GM12875 (cell line): ENCODE measurements around the gene PDIA3.
"Not testable (repeated sequence)": the region's sequence is repeated elsewhere in the genome, so short reads cannot be mapped to it uniquely, and the experiment has no call there.

Experiments used
- H3K4me3 ChIP-seq: one replicate; pipeline ENCODE4 v1.5.1; 2011; ENCODE audit warnings: low read depth, low read length, control low read depth
- TF ChIP-seq, protein P1 (sequence below): IDR thresholded peaks from 2 replicates; pipeline ENCODE4 v1.5.1; 2011; ENCODE audit warnings: low read depth, mild to moderate bottlenecking, control low read depth, inconsistent platforms, low read length, moderate library complexity, borderline replicate concordance; ENCODE audit not compliant: insufficient read depth

PDIA3 gene

DNA sequence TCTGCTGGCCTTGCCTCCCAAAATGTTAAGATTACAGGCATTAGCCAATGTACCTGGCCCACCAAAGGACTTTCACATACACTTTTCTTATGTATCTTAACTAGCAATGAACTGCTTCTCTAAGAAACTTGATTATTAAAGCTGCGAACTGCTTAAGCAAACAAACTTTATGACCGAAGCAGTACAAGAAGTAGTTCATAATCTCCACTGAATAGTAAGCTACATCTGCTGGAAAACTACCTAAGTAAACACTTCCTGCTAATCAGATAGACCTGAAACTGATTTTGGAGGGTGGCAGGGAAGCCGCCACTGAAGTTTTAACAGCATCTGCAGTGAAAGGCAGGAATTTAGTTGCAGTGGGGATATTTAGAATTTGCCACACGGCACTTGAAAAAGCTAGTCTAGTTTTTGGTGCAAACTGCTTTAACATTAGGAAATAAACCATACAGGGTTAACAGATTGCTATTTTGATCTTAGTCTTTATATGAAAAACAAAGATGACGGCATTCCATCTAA lies 62.3 kb downstream of the PDIA3 start:
- TF ChIP-seq, protein P1, sequence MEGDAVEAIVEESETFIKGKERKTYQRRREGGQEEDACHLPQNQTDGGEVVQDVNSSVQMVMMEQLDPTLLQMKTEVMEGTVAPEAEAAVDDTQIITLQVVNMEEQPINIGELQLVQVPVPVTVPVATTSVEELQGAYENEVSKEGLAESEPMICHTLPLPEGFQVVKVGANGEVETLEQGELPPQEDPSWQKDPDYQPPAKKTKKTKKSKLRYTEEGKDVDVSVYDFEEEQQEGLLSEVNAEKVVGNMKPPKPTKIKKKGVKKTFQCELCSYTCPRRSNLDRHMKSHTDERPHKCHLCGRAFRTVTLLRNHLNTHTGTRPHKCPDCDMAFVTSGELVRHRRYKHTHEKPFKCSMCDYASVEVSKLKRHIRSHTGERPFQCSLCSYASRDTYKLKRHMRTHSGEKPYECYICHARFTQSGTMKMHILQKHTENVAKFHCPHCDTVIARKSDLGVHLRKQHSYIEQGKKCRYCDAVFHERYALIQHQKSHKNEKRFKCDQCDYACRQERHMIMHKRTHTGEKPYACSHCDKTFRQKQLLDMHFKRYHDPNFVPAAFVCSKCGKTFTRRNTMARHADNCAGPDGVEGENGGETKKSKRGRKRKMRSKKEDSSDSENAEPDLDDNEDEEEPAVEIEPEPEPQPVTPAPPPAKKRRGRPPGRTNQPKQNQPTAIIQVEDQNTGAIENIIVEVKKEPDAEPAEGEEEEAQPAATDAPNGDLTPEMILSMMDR, result no peak
- H3K4me3 ChIP-seq, result no peak overlapping the region

DNA sequence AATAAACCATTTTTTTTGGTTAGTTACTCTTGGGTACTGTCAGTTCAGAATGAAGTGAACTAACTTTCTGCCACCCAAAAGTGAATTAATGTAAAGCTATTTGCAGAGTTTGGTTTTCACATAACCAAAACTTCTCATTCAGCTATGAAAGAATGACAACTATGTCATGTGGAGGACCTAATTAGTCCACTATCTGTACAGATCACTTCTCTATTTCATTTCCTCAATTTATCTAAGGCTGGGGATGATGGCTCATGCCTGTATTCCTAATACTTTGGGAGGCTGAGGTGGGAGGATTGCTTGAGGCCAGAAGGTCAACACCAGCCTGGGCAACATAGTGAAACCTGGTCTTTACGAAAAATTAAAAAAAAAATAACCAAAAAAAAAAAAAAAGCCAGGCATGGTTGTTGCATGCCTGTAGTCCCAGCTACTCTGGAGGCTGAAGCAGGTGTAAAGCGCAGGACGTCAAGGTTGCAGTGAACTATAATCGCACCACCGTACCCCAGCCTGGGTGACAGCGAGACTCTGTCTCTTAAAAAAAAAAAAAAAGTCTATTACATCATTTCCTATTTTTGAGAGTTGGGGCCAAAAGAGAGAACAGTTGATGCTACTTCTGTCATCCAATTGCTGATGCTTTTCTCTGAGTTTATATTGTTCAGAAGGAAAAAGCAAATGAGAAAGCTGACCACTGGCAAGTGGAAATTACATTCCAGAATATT lies 62.9 kb downstream of the PDIA3 start:
- H3K4me3 ChIP-seq, result no peak overlapping the region
- TF ChIP-seq, protein P1, result no peak

DNA sequence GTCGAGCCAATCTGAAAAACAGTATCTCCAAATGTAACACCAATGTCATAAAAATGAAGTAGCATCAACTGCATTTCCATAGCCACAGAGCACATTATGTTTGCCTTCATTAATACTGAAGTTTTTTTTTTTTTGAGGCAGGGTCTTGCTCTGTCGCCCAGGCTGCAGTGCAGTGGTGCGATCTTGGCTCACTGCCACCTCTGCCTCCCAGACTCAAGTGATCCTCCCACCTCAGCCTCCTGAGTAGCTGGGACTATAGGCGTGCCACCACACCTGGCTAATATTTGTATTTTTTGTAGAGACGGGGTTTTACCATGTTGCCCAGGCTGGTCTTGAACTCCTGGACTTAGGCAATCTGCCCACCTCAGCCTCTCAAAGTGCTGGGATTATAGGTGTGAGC lies 68.8 kb downstream of the PDIA3 start:
- H3K4me3 ChIP-seq, result not testable (repeated sequence)

DNA sequence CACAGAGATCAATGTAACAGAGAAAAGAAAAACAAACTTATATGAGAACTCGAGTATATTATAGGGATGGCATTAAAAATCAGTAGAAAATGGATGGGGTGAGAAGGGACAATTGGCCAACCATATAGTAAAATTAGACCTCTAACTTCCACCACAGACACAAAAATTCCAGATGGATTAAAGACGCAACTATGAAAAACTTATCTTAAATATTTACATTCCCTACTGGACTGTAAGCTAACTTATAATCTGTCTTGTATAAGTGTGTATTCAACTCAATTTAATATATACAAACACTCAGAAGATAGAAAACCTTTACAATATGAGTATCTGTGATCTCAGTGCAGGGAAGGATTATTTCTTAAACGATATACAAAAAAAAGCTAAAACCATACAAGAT lies 75.3 kb downstream of the PDIA3 start:
- H3K4me3 ChIP-seq, result no peak overlapping the region
- TF ChIP-seq, protein P1, result no peak
